Stimulated activated CD8-positive, alpha-beta memory T cell treated with anti-CD3 and anti-CD28 coated beads, Interleukin-2, amount 100 ng/mL, for 48 hours (primary cell): ENCODE data around the gene MKNK2.

Experiments
- DNase-seq, 2 donors: peaks; one replicate each; pipeline ENCODE4 v3.0.0-alpha.2; 2020; ENCODE audit warnings: low read depth in 2 of 2

Gene MKNK2

GRCh38 chr19:2032296-2032941 is 18.6 kb downstream of the MKNK2 start:
- DNase-seq, result no peak

GRCh38 chr19:2027361-2027760 is 23.7 kb downstream of the MKNK2 start:
- DNase-seq, result no peak

GRCh38 chr19:2026770-2027169 is 24.3 kb downstream of the MKNK2 start:
- DNase-seq, result no peak

DNA sequence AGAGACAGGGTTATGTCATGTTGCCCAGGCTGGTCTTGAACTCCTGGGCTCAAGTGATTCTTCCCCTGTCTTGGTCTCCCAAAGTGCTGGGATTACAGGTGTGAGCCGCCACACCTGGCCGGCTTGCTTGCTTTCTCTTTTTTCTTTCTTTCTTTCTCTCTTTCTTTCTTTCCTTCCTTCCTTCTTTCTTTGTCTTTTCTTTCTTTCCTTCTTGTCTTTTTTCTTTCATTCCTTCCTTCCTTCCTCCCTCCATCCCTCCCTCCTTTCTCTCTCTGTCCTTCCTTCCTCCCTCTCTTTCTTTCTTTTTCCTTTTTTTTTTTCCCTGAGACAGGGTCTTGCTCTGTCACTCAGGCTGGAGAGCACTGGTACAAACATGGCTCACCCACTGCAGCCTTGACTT is 28.8 kb downstream of the MKNK2 start:
- DNase-seq, result no peak

GRCh38 chr19:2021453-2022140 is 29.4 kb downstream of the MKNK2 start:
- no peak for DNase-seq

DNA sequence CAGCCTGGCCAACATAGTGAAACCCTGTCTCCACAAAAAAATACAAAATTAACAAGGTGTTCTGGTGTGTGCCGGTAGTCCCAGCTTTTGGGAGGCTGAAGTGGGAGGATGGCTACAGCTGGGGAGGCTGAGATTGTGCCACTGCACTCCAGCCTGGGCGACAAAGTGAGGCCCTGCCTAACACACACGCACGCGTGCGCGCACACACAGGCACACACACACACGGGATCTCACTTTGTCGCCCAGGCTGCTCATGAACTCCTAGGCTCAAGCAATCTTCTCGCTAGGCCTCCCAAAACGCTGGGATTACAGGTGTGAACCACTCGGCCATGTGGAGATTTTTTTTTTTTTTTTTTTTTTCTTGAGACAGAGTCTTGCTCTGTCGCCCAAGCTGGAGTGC is 32.3 kb downstream of the MKNK2 start:
- no peak for DNase-seq

- DNase-seq, result peak in 1 of 2 donors; percentile 33
Measured at GRCh38 chr19:2016041-2016807, 34.8 kb downstream of the MKNK2 start.

DNA sequence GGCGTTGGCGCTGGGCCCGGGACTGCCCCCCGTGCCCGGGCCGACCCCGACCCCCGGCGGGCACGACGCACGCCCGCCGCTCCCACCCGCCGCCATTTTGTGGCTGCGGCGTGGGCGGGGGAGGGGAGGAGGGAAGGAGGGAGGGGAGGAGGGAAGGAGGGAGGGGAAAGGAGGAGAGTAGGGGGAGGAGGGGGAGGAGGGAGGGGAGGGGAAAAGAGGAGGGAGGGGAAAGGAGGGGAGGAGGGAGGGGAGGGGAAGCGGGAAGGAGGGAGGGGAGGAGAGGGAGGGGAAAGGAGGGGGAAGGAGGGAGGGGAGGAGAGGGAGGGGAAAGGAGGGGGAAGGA is 35.5 kb downstream of the MKNK2 start, which contains the start of gene BTBD2:
BTBD2 (minus strand) TSS at position 107 of the 343 bp plus-strand sequence; CDS start at position 96, 11 bp downstream.
- peak in 1 of 2 donors; percentile 47 for DNase-seq

GRCh38 chr19:2014731-2015607 is 36.1 kb downstream of the MKNK2 start:
- DNase-seq, result no peak

DNA sequence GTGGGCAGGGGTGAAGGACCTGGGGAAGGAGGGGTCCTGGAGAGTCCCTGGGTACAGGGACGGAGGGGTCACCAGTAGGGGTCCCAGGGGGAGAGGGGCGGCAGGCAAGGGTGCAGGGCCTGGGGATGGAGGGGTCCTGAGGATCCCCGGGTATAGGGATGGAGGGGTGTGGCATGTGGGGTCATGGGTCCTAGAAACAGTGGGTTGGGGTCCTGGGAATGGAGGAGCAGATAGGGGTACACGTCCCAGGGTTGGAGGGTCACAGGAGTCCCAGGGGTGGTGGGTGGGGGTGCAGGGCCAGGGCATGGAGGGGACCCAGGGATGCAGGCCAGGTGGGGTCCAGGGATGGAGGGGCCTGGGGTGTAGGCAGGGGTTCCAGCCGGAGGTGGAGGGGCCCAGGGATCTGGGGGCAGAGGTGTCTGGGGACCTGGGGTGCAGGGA is 36.9 kb downstream of the MKNK2 start:
- DNase-seq, result no peak

DNA sequence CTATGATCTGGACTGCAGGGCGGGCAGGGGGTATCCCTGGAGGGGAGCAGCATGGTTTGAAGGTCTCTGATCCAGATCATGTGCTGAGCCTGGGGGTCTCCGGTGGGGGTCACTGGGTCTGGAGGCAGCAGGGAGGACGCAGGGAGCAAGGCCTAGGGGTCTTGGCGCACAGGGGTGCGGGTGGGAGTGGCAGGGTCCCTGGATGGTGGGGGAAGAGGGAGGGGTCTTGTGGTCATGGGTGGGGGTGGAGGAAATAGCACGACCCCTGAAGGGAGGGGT is 37.4 kb downstream of the MKNK2 start:
- DNase-seq, result no peak

DNA sequence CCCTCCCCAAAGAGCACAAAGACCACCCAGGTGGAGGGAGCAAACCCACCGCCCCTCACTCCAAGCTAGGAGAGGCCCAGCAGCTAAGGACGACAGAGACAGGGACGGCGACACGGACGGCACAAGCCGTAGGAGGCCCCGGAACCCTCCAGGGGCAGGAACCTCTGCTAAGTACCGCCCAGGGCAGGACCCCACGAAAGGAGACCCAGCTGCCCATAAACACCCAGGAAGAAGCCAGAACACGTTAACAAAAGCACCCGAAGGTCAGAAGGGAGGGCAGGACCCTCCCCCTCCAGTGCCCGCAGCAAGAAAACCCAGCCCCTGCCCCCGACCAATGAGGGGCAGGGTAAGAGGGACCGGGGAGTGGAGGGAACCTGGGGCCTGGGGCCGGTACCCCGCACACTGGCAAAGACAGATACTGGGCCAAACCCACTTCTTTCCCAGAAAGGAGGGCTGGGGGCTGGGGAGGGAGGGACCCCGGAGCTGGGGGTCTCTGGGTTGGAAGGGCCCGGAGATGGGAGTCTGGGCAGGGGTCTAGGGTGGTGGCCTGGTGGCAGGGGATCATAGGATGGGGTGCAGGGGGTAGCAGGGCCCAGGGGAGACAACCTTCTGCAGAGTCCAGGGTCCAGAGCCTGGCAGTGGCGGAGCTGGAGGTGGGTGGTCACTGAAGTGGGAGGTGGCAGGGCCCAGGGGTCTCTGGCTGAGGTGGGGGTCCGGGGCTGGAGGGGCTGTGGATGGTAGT is 37.9 kb downstream of the MKNK2 start:
- DNase-seq, result no peak

- no peak for DNase-seq
Measured at GRCh38 chr19:2011169-2011568, 39.9 kb downstream of the MKNK2 start.

- DNase-seq, result no peak
Measured at GRCh38 chr19:2010135-2010668, 40.8 kb downstream of the MKNK2 start.

DNA sequence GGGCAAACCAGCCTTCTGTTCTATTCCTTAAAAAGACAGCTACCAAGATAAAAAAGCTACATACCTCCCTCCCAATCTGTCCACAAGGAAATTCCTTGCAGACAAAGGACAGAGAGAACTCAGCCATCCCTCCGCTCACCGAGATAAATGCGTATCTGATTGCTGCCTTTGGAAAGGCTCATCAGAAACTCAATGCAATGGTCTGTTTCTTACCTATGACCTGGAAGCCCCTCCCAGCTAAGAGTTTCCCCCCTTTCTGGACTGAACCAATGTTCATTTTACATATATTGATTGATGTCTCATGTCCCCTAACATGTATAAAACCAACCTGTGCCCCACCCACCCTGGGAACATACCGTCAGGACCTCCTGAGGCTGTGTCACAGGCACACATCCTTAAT is 47.2 kb downstream of the MKNK2 start:
- DNase-seq, result no peak

- DNase-seq, result no peak
Measured at GRCh38 chr19:1999856-2000515, 51.1 kb downstream of the MKNK2 start.

- no peak for DNase-seq
Measured at GRCh38 chr19:1998712-1999708, 52.0 kb downstream of the MKNK2 start.

GRCh38 chr19:1997353-1998233 is 53.5 kb downstream of the MKNK2 start:
- DNase-seq, result no peak
